Mucosa of descending colon (tissue), 3 donors: ENCODE data around the gene CES4A. TPM values are rescaled to one million over a fixed set of nuclear protein-coding genes. Genes with fewer than 3 reads are reported as not detected.

ENCODE experiments used
- ATAC-seq: fragments of 200-7000 bp; cut with Tn5 transposase; one replicate; pipeline ENCODE4 v1.9.1; 2020; ENCODE audit warnings: mild to moderate bottlenecking, moderate library complexity
- DNase-seq, 3 donors: peaks; one replicate each; pipeline ENCODE4 v3.0.0-alpha.2; 2020
- H3K36me3 ChIP-seq: fragments of 200-600 bp; one replicate; pipeline ENCODE4 v1.8.0; 2021; ENCODE audit warnings: low read depth, mild to moderate bottlenecking
- H3K4me1 ChIP-seq: fragments of 200-600 bp; one replicate; pipeline ENCODE4 v1.8.0; 2021; ENCODE audit warnings: low read depth, mild to moderate bottlenecking
- H3K4me3 ChIP-seq: fragments of 200-600 bp; one replicate; pipeline ENCODE4 v1.8.0; 2021; ENCODE audit warnings: mild to moderate bottlenecking
- H3K9me3 ChIP-seq: fragments of 200-600 bp; one replicate; pipeline ENCODE4 v1.8.0; 2021; ENCODE audit warnings: mild to moderate bottlenecking
- intact Hi-C, 2 donors: fragments of 100-400 bp; cut with DNase I in 1 of 2; cut with micrococcal nuclease in 1 of 2; formaldehyde crosslinking; loops; one replicate each; pipeline versions ENCODE4 v1.11.0 to v1.11.1; 2022; cut with DNase I, micrococcal nuclease
- total RNA-seq, 3 donors: library from RNA; stranded (reverse); fragmentation: NEBNext Ultra II Directional in 2 of 3; extraction: Animal tissue kit (Norgen Biotek cat#: 25700) in 2 of 3; gene quantifications; one replicate each; pipeline versions ENCODE4 v1.2.1 to v1.2.4, GENCODE V29; 2021 to 2023
- TF ChIP-seq, protein P1 (sequence below): fragments of 200-600 bp; IDR thresholded peaks from one replicate; pipeline ENCODE4 v1.8.0; 2022; ENCODE audit warnings: antibody characterized with exemption, mild to moderate bottlenecking
- donor health status: DM: no; HTN: no; CAD: no; lungs with moderate emphysema.
- donor health status: DM: no; HTN: no; CAD: no.
- donor health status: DM: no; HTN: yes; CAD: no.

CES4A gene
- total RNA-seq, 3 donors from 2014 or later: 6.3 to 10.1 (median 8.3) TPM

DNA sequence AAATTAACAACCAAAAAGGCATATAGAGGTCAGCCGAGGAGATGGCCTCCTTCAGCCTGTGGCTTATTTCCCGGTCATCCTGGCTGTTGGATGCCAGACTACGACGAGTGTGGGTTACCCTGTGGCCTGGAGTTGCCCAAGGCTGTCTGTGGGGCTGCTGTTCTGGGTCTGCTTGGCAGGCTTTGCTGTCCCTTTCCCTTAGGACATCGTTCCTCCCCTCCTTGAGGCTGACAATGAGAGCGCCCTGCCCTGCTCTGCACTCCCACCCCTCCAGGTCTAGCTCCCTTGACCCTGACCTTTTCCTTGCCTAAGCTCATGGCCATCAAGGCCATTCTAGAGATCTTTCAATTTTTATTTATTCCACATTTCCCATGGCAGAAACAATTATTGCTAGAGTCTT, 38.7 kb downstream of the CES4A start:
- Histone ChIP-seq H3K9me3 (no peaks in the 10 kb centered on the region), H3K4me1 (peaks cover 9% of the 10 kb centered on the region), H3K4me3 (no peak overlapping the region), H3K36me3 (no peaks in the 10 kb centered on the region)
- TF ChIP-seq, protein P1, sequence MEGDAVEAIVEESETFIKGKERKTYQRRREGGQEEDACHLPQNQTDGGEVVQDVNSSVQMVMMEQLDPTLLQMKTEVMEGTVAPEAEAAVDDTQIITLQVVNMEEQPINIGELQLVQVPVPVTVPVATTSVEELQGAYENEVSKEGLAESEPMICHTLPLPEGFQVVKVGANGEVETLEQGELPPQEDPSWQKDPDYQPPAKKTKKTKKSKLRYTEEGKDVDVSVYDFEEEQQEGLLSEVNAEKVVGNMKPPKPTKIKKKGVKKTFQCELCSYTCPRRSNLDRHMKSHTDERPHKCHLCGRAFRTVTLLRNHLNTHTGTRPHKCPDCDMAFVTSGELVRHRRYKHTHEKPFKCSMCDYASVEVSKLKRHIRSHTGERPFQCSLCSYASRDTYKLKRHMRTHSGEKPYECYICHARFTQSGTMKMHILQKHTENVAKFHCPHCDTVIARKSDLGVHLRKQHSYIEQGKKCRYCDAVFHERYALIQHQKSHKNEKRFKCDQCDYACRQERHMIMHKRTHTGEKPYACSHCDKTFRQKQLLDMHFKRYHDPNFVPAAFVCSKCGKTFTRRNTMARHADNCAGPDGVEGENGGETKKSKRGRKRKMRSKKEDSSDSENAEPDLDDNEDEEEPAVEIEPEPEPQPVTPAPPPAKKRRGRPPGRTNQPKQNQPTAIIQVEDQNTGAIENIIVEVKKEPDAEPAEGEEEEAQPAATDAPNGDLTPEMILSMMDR: no peak
- ATAC-seq: no peak
- no peak for DNase-seq
- intact Hi-C loops: no loop called here

- Histone ChIP-seq H3K36me3 (no peaks in the 10 kb centered on the region), H3K4me3 (peak overlapping the region; percentile 7), H3K9me3 (no peaks in the 10 kb centered on the region), H3K4me1 (peaks cover 9% of the 10 kb centered on the region)
- DNase-seq (no peak), ATAC-seq (no peak)
- TF ChIP-seq, protein P1: no peak
- intact Hi-C loops: no loop called here
These were observed 39.8 kb downstream of the CES4A start for GRCh38 chr16:67028167-67028695.

DNA sequence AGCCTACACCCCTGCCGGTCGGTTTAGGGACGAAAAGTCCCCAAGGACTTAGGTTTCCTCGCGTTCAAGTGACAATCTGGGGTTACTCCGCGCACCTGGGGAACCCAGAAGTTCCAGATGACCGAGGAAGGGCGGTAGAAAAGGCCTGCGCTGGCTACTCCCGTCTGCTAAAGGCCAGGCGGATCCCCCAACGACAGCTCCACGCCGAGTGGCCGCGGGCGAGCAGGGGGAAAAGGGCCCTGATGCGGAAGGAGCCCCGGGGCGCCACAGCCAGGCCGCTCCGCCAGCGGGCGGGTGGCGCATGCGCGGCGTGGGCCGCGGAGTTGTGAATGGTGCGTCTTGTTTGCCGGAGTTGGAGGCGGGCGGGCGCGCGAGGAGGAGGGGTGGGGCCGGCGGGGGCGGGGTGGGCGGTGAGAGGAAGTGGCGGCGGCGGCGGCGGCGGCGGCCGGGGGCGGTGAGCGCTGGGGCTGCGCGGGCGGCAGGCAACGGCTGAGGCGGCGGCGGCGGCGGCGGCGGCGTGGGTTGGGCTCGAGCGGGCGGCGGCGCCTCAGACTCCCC, 40.4 kb downstream of the CES4A start, which contains the start of gene CBFB:
TSS of gene CBFB (plus strand) at position 454 of the 558 bp plus-strand sequence. CDS start 259 bp downstream, outside the sequence.
- Histone ChIP-seq H3K4me3 (peak within 1 kb of the TSS; percentile 77), H3K36me3 (no peaks in the 10 kb centered on the region), H3K4me1 (peaks cover 9% of the 10 kb centered on the region), H3K9me3 (no peaks in the 10 kb centered on the region)
- intact Hi-C loops: no loop called here
- peak; percentile 92 to 95 (median 95) for DNase-seq
- TF ChIP-seq, protein P1: no peak
- ATAC-seq: peak; percentile 95

DNA sequence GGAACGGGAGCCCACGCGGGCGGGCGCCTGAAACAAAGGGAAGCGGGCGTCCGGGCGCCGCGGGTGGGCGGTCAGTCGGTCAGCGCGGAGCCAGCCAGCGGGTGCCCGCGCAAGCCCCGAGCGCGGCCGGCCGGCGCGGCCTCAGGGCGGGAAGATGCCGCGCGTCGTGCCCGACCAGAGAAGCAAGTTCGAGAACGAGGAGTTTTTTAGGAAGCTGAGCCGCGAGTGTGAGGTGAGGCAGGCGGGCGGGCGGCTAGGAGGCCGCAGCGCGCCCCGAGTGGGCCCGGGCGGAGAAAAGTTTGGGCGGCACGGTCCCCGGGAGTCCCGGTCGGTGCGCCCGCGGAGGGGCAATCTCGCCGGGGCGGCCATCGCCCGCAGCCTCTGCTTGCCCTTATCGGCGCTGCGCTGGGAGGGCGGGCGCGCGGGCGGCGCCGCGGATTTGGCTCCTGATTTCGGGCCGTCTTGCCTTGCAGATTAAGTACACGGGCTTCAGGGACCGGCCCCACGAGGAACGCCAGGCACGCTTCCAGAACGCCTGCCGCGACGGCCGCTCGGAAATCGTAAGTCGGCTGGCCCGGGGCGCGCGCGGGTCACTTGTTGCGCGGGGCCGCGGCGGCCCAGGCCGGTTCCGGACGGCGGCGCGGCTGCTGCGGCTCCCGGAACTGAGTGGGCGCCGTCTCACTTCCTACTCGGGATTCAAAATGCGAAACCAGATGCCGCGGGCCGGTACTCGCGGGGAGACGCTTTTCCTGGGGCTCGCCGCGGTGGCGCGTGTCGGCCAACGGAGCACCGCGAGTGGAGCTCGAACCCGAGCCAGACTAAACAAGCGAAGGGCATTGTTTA, 41.1 kb downstream of the CES4A start:
- Histone ChIP-seq H3K4me3 (peak overlapping the region; percentile 77), H3K9me3 (no peaks in the 10 kb centered on the region), H3K4me1 (peaks cover 9% of the 10 kb centered on the region), H3K36me3 (no peaks in the 10 kb centered on the region)
- ATAC-seq (peak; percentile 73), DNase-seq (peak; percentile 72 to 78 (median 77))
- intact Hi-C loops: no loop called here
- TF ChIP-seq, protein P1: no peak

- intact Hi-C loops: no loop called here
- TF ChIP-seq, protein P1: no peak
- DNase-seq: no peak
- Histone ChIP-seq H3K4me1 (peaks cover 9% of the 10 kb centered on the region), H3K9me3 (no peaks in the 10 kb centered on the region), H3K4me3 (peak overlapping the region; percentile 77), H3K36me3 (no peaks in the 10 kb centered on the region)
- no peak for ATAC-seq
These were observed 42.0 kb downstream of the CES4A start for GRCh38 chr16:67030221-67030962.
